IMR-90 (cell line): Measurements from ENCODE around the gene ABCD1. TPM values are rescaled to one million over a fixed set of nuclear protein-coding genes. Genes with fewer than 3 reads are reported as not detected.

Experiments used
- ATAC-seq: fragments of 200-7000 bp; cut with Tn5 transposase; 2 replicates; pipeline ENCODE4 v1.9.1; 2020; ENCODE audit warnings: low read depth, mild to moderate bottlenecking, moderate library complexity
- BruUV-seq: library from RNA; stranded (reverse); fragments of 400-500 nt; replicated peaks from 2 replicates; lab custom pipeline; 2021; lab: Mats Ljungman, UMichigan
- CTCF ChIA-PET: fragments of 300-600 bp; formaldehyde crosslinking; extraction: SDS; loops from one replicate; lab custom pipeline; 2021; ENCODE audit warnings: antibody characterized with exemption; lab: Yijun Ruan, JAX
- POLR2A ChIA-PET: fragments of 300-600 bp; sonication (Branson Sonifier 250); formaldehyde crosslinking; loops from one replicate; lab custom pipeline; 2022; ENCODE audit warnings: antibody characterized with exemption; ENCODE audit not compliant: unreplicated experiment; lab: Charles Lee
- DNase-seq: peaks from one replicate; pipeline ENCODE4 v3.0.0; 2013
- H2AFZ ChIP-seq: replicated peaks from 2 replicates; pipeline ENCODE3; 2013; ENCODE audit warnings: low read length, mild to moderate bottlenecking; ENCODE audit not compliant: poor library complexity
- H2AK5ac ChIP-seq: 2 replicates; pipeline ENCODE4 v1.6.1; 2013; ENCODE audit warnings: low read depth, low read length, inconsistent platforms
- H2AK9ac ChIP-seq: replicated peaks from 2 replicates; pipeline ENCODE3; 2013; ENCODE audit warnings: mild to moderate bottlenecking, low read depth, low read length, moderate library complexity; ENCODE audit not compliant: poor library complexity
- H2BK120ac ChIP-seq: 2 replicates; pipeline ENCODE4 v1.6.1; 2013; ENCODE audit warnings: low read depth, low read length, inconsistent platforms
- H2BK15ac ChIP-seq: 3 replicates; pipeline ENCODE4 v1.6.1; 2013; ENCODE audit warnings: low read depth, low read length, inconsistent platforms
- H2BK20ac ChIP-seq: 2 replicates; pipeline ENCODE4 v1.6.1; 2013; ENCODE audit warnings: low read depth, mild to moderate bottlenecking, inconsistent platforms, low read length, moderate library complexity
- H2BK5ac ChIP-seq: 2 replicates; pipeline ENCODE4 v1.6.1; 2013; ENCODE audit warnings: mild to moderate bottlenecking, low read depth, low read length, inconsistent platforms; ENCODE audit not compliant: poor library complexity, severe bottlenecking
- H3K14ac ChIP-seq: replicated peaks from 2 replicates; pipeline ENCODE4 v1.6.1; 2013; ENCODE audit warnings: low read depth, low read length, inconsistent platforms
- H3K18ac ChIP-seq: 2 replicates; pipeline ENCODE4 v1.6.1; 2013; ENCODE audit warnings: low read depth, low read length, control low read depth
- H3K23ac ChIP-seq: 2 replicates; pipeline ENCODE4 v1.6.1; 2013; ENCODE audit warnings: low read depth, low read length, inconsistent platforms
- H3K27ac ChIP-seq: 2 replicates; pipeline ENCODE4 v1.5.1; 2013; ENCODE audit warnings: mild to moderate bottlenecking, control low read depth, low read length; ENCODE audit not compliant: insufficient read depth
- H3K27me3 ChIP-seq: 2 replicates; pipeline ENCODE4 v1.6.1; 2013; ENCODE audit warnings: low read length; ENCODE audit not compliant: control insufficient read depth, insufficient read depth
- H3K36me3 ChIP-seq: 2 replicates; pipeline ENCODE4 v1.6.1; 2013; ENCODE audit warnings: low read length, mixed read lengths; ENCODE audit not compliant: control insufficient read depth, insufficient read depth
- H3K4ac ChIP-seq: 2 replicates; pipeline ENCODE4 v1.6.1; 2013; ENCODE audit warnings: low read depth, low read length, inconsistent platforms
- H3K4me1 ChIP-seq: 2 replicates; pipeline ENCODE4 v1.6.1; 2013; ENCODE audit warnings: low read length, mixed read lengths; ENCODE audit not compliant: control insufficient read depth, insufficient read depth
- H3K4me2 ChIP-seq: 2 replicates; pipeline ENCODE4 v1.6.1; 2013; ENCODE audit warnings: low read depth, mild to moderate bottlenecking, control low read depth, low read length, moderate library complexity
- H3K4me3 ChIP-seq: 2 replicates; pipeline ENCODE4 v1.5.1; 2013; ENCODE audit warnings: low read depth, mild to moderate bottlenecking, control low read depth, low read length, moderate library complexity; ENCODE audit not compliant: insufficient read depth
- H3K56ac ChIP-seq: 2 replicates; pipeline ENCODE4 v1.6.1; 2013; ENCODE audit warnings: low read length, inconsistent platforms; ENCODE audit not compliant: insufficient read depth; ENCODE audit errors: extremely low read depth
- H3K79me1 ChIP-seq, 2 experiments: 2 replicates each; pipeline ENCODE4 v1.6.1; 2013; ENCODE audit warnings: low read length in 2 of 2, inconsistent platforms in 1 of 2, low read depth in 1 of 2
- H3K9ac ChIP-seq: 2 replicates; pipeline ENCODE4 v1.6.1; 2013; ENCODE audit warnings: low read depth, low read length, control low read depth
- H3K9me1 ChIP-seq: 2 replicates; pipeline ENCODE4 v1.6.1; 2013; ENCODE audit warnings: low read length, inconsistent platforms; ENCODE audit not compliant: insufficient read depth
- H3K9me3 ChIP-seq: 2 replicates; pipeline ENCODE4 v1.6.1; 2013; ENCODE audit warnings: low read length; ENCODE audit not compliant: control insufficient read depth, insufficient read depth
- H4K20me1 ChIP-seq: 2 replicates; pipeline ENCODE4 v1.6.1; 2013; ENCODE audit warnings: low read length, inconsistent platforms; ENCODE audit not compliant: insufficient read depth
- H4K5ac ChIP-seq: 2 replicates; pipeline ENCODE4 v1.6.1; 2013; ENCODE audit warnings: mild to moderate bottlenecking, low read depth, low read length, control low read depth
- H4K8ac ChIP-seq, 2 experiments: 2 replicates each; pipeline ENCODE4 v1.6.1; 2013; ENCODE audit warnings: low read depth in 2 of 2, low read length in 2 of 2, control low read depth in 1 of 2, inconsistent platforms in 1 of 2
- H4K91ac ChIP-seq: 2 replicates; pipeline ENCODE4 v1.6.1; 2013; ENCODE audit warnings: low read depth, low read length, inconsistent platforms; ENCODE audit not compliant: insufficient read depth
- MAFK ChIP-seq: IDR thresholded peaks from 2 replicates; pipeline ENCODE4 v1.6.1; 2012; ENCODE audit warnings: low read depth, low read length, improper control_type of control experiment
- NFE2L2 ChIP-seq: fragments of 150-350 bp; IDR thresholded peaks from 2 replicates; pipeline ENCODE4 v1.6.1; 2016; ENCODE audit warnings: low read depth, mild to moderate bottlenecking, low read length
- RCOR1 ChIP-seq: IDR thresholded peaks from 2 replicates; pipeline ENCODE4 v1.6.1; 2012; ENCODE audit warnings: mild to moderate bottlenecking, low read length, improper control_type of control experiment; ENCODE audit not compliant: insufficient replicate concordance
- RFX5 ChIP-seq: IDR thresholded peaks from 2 replicates; pipeline ENCODE4 v1.8.0; 2012; ENCODE audit warnings: low read depth, mild to moderate bottlenecking, low read length, moderate library complexity
- SMC3 ChIP-seq: fragments of 150-350 bp; IDR thresholded peaks from 2 replicates; pipeline ENCODE4 v1.6.1; 2016; ENCODE audit warnings: low read depth, mild to moderate bottlenecking, antibody characterized with exemption, low read length, moderate library complexity
- WGBS, 2 experiments: methylation state at CpG; one replicate each; pipeline versions ENCODE4 v1.1.5 to v1.1.7; 2013; ENCODE audit warnings: missing lambda C conversion rate in 2 of 2; ENCODE audit not compliant: insufficient read length in 1 of 2; ENCODE audit errors: extremely low coverage in 2 of 2; 5-methylcytosine and 5-hydroxymethylcytosine counted together
- dilution Hi-C: fragments of 300-500 bp; cut with HindIII; formaldehyde crosslinking; loops from one replicate; pipeline ENCODE4 v1.14.3; 2018; ENCODE audit warnings: low sequenced_read_pairs; ENCODE audit not compliant: unreplicated experiment
- in situ Hi-C: fragments of 300-500 bp; cut with MboI; formaldehyde crosslinking; loops from 3 replicates; pipeline ENCODE4 v1.14.3; 2019; ENCODE audit warnings: low sequenced_read_pairs, inconsistent platforms, mixed read lengths
- intact Hi-C: fragments of 100-400 bp; cut with micrococcal nuclease; formaldehyde crosslinking; loops from 2 replicates; pipeline ENCODE4 v1.10.0; 2022
- polyA plus RNA-seq, 3 experiments: library from polyadenylated mRNA; depleted of rRNA; stranded (reverse); fragments of >200 nt; gene quantifications; 2 replicates each; pipeline ENCODE4 v1.2.3, GENCODE V29; 2012; ENCODE audit warnings: low replicate concordance in 1 of 3
- total RNA-seq: library from RNA; depleted of rRNA; stranded (reverse); fragments of >200 nt; gene quantifications from 2 replicates; pipeline ENCODE4 v1.2.3, GENCODE V29; 2012
- TF ChIP-seq, protein P1 (sequence below): fragments of 150-350 bp; IDR thresholded peaks from 2 replicates; pipeline ENCODE4 v1.6.1; 2016; ENCODE audit warnings: low read depth, mild to moderate bottlenecking, low read length, moderate library complexity, borderline replicate concordance

Gene ABCD1
- total and polyA plus RNA-seq, 2 of the 4 experiments (the other 2 are of a cell fraction): 4.3 to 7.0 TPM

- H2BK15ac ChIP-seq: no peak overlapping the region
- 77% methylated on average over 9 of the region's 21 CpGs; no CpG with 5 or more reads in 1 of the 2 experiments for WGBS, 2 experiments
- no peak overlapping the region for H4K5ac ChIP-seq
- no peak overlapping the region for H2BK120ac ChIP-seq
- H3K4me3 ChIP-seq: no peak overlapping the region
- H2AFZ ChIP-seq: no peak overlapping the region
- H3K9ac ChIP-seq: no peak overlapping the region
- peaks cover 2% of the 10 kb centered on the region; the same call in 1 of the 2 replicates for H3K36me3 ChIP-seq
- no peak overlapping the region for H2BK20ac ChIP-seq
- H3K9me1 ChIP-seq: no peaks in the 10 kb centered on the region
- H3K79me1 ChIP-seq: no peaks in the 10 kb centered on the region
- no peak overlapping the region for H3K14ac ChIP-seq
- H3K4ac ChIP-seq: no peak overlapping the region
- H3K27me3 ChIP-seq: no peaks in the 10 kb centered on the region
- H2AK5ac ChIP-seq: no peak overlapping the region
- no peak overlapping the region for H3K27ac ChIP-seq
- no peak overlapping the region for H3K56ac ChIP-seq
- no peaks in the 10 kb centered on the region for H3K4me1 ChIP-seq
- CTCF ChIA-PET: no interaction called here
- no TSS peak for BruUV-seq
- dilution Hi-C loops: no loop called here
- no peak overlapping the region for H3K18ac ChIP-seq
- no peaks in the 10 kb centered on the region for H4K20me1 ChIP-seq
- TF ChIP-seq, protein P1, sequence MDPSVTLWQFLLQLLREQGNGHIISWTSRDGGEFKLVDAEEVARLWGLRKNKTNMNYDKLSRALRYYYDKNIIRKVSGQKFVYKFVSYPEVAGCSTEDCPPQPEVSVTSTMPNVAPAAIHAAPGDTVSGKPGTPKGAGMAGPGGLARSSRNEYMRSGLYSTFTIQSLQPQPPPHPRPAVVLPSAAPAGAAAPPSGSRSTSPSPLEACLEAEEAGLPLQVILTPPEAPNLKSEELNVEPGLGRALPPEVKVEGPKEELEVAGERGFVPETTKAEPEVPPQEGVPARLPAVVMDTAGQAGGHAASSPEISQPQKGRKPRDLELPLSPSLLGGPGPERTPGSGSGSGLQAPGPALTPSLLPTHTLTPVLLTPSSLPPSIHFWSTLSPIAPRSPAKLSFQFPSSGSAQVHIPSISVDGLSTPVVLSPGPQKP: no peak
- TF ChIP-seq RFX5 (no peak), MAFK (no peak), SMC3 (no peak), NFE2L2 (no peak), RCOR1 (no peak)
- H3K23ac ChIP-seq: no peak overlapping the region
- POLR2A ChIA-PET: no interaction called here
- no peak overlapping the region for H4K8ac ChIP-seq
- H2AK9ac ChIP-seq: no peak overlapping the region
- no peak overlapping the region for H3K4me2 ChIP-seq
- H2BK5ac ChIP-seq: no peak overlapping the region
- ATAC-seq (no peak), DNase-seq (no peak)
- no peak overlapping the region for H4K91ac ChIP-seq
- intact Hi-C loops: no loop called here
- in situ Hi-C loops: no loop called here
- no peaks in the 10 kb centered on the region; the same call in 1 of the 2 replicates for H3K9me3 ChIP-seq
These were observed 47.9 kb downstream of the ABCD1 start for GRCh38 chrX:153772316-153773217.
